HFF-Myc (cell line): ENCODE results near the gene PTHLH.

Experiments used
- DNase-seq: peaks from one replicate; pipeline ENCODE4 v3.0.0-alpha.2; 2011; ENCODE audit warnings: low read depth; ENCODE audit errors: extremely low read depth
- H3K4me3 ChIP-seq: replicated peaks from 2 replicates; pipeline ENCODE4 v1.5.1; 2011; ENCODE audit warnings: low read depth, mild to moderate bottlenecking, control low read depth, low read length
- TF ChIP-seq, protein P1 (sequence below): IDR thresholded peaks from 2 replicates; pipeline ENCODE4 v1.5.1; 2012; ENCODE audit warnings: mild to moderate bottlenecking, low read depth, low read length, control low read depth; ENCODE audit errors: missing control alignments

The PTHLH gene

DNA sequence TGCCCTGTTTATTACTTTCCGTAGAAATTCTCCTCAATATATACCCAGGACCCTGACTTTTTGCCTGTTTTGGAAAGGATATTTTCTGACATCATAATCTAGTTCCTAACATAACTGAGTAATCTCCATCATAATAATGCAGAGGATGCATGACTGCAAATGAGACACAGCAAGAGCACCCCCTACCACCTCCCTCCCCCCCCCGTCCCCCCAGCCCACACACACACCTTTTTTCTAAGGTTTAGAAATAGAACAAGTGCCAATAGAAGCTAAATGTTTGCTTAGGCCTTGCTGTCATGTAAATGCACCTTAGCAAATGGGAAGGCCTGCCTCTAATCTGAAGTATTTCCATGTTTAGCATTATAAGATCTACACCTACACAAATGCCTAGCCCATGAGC, at the start of gene PTHLH:
Gene PTHLH (minus strand): TSS at position 13 of the 400 bp plus-strand sequence. CDS start 3,239 bp downstream, outside the sequence.
- TF ChIP-seq, protein P1, sequence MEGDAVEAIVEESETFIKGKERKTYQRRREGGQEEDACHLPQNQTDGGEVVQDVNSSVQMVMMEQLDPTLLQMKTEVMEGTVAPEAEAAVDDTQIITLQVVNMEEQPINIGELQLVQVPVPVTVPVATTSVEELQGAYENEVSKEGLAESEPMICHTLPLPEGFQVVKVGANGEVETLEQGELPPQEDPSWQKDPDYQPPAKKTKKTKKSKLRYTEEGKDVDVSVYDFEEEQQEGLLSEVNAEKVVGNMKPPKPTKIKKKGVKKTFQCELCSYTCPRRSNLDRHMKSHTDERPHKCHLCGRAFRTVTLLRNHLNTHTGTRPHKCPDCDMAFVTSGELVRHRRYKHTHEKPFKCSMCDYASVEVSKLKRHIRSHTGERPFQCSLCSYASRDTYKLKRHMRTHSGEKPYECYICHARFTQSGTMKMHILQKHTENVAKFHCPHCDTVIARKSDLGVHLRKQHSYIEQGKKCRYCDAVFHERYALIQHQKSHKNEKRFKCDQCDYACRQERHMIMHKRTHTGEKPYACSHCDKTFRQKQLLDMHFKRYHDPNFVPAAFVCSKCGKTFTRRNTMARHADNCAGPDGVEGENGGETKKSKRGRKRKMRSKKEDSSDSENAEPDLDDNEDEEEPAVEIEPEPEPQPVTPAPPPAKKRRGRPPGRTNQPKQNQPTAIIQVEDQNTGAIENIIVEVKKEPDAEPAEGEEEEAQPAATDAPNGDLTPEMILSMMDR = no peak
- DNase-seq = no peak
- no peak within 1 kb of the TSS for H3K4me3 ChIP-seq

DNA sequence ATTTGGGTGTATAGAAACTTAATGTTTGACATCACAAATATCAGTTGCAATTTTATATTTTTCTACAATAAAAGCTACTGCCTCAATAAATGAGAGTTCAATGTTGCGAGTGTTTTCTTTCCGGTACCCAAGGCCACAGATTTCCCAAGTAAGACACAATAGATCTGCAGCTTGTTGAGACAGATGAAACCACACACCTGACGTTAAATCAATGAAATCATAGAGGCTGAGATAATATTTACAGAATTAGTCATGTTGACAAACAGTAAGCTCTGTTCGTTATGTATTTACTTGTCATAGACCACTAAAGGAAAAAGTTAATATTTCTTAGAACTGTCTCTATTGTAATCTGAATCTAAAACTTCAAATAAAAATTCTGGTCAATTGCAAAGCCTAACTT, 49.2 kb upstream of the PTHLH start:
- no peak for DNase-seq
- H3K4me3 ChIP-seq = no peak overlapping the region
- TF ChIP-seq, protein P1 = no peak

DNA sequence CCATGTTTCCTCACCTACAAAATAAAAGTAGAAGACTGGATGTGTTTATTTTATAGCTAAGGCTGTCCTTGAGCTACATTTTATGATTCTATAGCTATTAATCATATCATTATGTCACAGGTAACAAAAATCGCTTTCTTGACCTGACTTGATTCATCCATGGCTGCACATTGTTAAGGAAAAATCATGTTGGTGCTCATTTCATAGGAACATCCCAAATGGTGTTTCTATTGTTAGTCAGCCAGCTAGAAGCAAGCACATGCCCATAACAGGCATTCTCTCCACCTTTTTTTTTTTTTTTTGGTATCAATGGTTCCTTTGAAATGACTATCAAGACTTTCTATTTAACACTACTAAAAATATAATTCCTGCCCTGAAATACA, 45.3 kb upstream of the PTHLH start:
- DNase-seq = no peak
- TF ChIP-seq, protein P1 = no peak

DNA sequence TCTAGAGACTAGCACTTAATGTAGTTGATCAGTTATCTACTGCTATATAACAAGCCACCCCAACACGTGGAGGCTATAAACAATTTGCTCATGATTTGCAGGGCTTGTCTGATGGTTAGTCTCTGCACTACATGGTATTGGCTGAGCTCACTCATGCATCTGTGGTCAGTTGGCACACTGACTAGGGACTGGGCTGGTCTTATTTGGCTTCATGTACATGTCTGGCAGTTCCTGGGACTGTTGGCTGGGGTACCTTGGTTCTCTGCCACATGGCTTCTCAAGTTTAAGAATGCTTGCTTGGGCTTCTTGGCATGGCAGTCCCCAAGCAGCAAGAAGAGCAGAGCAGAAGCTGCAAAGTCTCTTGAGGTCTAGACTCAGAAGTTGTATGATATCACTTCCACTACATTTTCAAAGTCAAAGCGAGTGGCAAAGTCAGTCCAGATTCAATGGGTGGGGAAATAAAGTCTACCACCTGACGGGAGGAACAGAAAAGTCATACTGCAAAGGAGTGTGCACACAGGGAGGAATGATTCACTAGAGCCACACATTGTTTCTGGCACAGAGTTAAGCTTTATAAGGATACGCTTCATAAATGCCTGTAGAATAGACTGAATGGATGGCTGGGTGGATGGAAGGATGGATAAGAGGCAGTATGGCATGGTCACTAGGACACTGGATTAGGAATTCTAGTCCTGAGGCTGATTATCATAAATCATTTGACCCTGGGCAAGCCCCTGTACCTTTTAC, 44.8 kb upstream of the PTHLH start:
- TF ChIP-seq, protein P1 = no peak
- no peak for DNase-seq

More for the DNA sequence above, 45.3 kb upstream of the PTHLH start:
- H3K4me3 ChIP-seq = no peak overlapping the region

DNA sequence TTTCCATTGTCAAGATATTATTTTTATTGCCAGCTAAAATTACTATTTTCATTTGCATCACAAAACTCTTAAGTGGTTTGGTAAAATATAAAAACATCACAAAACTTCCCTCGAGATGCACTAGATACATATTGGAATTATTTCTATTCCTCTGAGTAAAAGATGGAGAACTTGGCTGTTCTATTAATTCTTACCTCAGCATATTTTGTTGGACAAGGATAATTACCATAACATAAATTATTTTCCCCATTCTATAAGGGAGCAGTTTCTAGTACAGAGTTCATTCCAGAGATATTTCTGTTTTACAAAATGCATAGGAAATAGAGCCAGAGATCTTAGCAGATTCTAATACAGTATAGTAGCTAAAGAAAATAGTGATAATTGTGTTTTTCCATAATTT, 42.6 kb upstream of the PTHLH start:
- no peak for DNase-seq
- TF ChIP-seq, protein P1 = no peak
- H3K4me3 ChIP-seq = no peak overlapping the region

More for the DNA sequence above, 44.8 kb upstream of the PTHLH start:
- H3K4me3 ChIP-seq = no peak overlapping the region

DNA sequence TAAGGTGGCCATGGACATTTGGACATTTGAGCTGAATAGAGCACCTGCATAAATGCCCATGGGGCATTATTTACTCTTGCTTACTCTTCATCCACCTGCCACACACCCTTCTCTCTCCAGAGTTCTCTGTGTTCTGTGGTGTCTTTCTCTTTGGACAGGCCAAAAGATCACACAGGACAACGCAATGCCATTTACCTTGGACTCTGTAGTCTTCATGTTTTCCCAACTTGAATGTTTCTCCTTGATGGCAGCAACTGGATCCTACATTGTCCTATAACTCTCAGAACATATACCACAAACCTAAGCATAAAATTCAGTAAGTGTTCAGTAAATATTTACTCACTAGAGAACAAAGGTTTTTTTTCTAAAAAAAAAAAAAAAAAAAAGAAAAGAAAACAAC, 41.7 kb upstream of the PTHLH start:
- no peak for DNase-seq
- TF ChIP-seq, protein P1 = no peak

More for the DNA sequence above, 41.7 kb upstream of the PTHLH start:
- H3K4me3 ChIP-seq = no peak overlapping the region
